Fibroblast of the conjunctiva (primary cell): ENCODE data around the gene TBC1D22B.

Source experiments
- DNase-seq: peaks from one replicate; pipeline ENCODE4 v3.0.0-alpha.2; 2010; ENCODE audit warnings: low read depth

The TBC1D22B gene

GRCh38 chr6:37239950-37240713 lies 17.4 kb upstream of the TBC1D22B start:
- peak; percentile 96 for DNase-seq

GRCh38 chr6:37241131-37241530 lies 16.4 kb upstream of the TBC1D22B start:
- no peak for DNase-seq

- DNase-seq, result no peak
These were observed 15.7 kb upstream of the TBC1D22B start for GRCh38 chr6:37241775-37242428.

GRCh38 chr6:37242429-37243052 lies 15.0 kb upstream of the TBC1D22B start:
- DNase-seq, result peak; percentile 96

- DNase-seq, result no peak
These were observed 14.3 kb upstream of the TBC1D22B start for GRCh38 chr6:37243131-37243815.

- DNase-seq, result no peak
These were observed 13.7 kb upstream of the TBC1D22B start for GRCh38 chr6:37243816-37244370.

- DNase-seq, result peak; percentile 100
These were observed 12.9 kb upstream of the TBC1D22B start for GRCh38 chr6:37244430-37245310.

GRCh38 chr6:37251211-37251780 lies 6.3 kb upstream of the TBC1D22B start:
- no peak for DNase-seq

- no peak for DNase-seq
These were observed 4.0 kb upstream of the TBC1D22B start for GRCh38 chr6:37253486-37254007.

- no peak for DNase-seq
These were observed 2.7 kb upstream of the TBC1D22B start for GRCh38 chr6:37254881-37255280.

GRCh38 chr6:37256692-37257319 lies 766 bp upstream of the TBC1D22B start:
- DNase-seq, result no peak

- DNase-seq, result no peak
These were observed 295 bp upstream of the TBC1D22B start for GRCh38 chr6:37257320-37257633.

- no peak for DNase-seq
These were observed 983 bp downstream of the TBC1D22B start for GRCh38 chr6:37258405-37259105.

- no peak for DNase-seq
These were observed 1.6 kb downstream of the TBC1D22B start for GRCh38 chr6:37259191-37259590.

- DNase-seq, result no peak
These were observed 2.5 kb downstream of the TBC1D22B start for GRCh38 chr6:37260040-37260439.

GRCh38 chr6:37260444-37260843 lies 2.9 kb downstream of the TBC1D22B start:
- DNase-seq, result no peak

GRCh38 chr6:37261198-37261597 lies 3.6 kb downstream of the TBC1D22B start:
- no peak for DNase-seq

GRCh38 chr6:37262446-37263026 lies 5.0 kb downstream of the TBC1D22B start:
- no peak for DNase-seq

GRCh38 chr6:37265001-37265400 lies 7.4 kb downstream of the TBC1D22B start:
- no peak for DNase-seq
